HEK293T (cell line): ENCODE measurements around the gene ZNF221.

Experiments used
- ELF4 ChIP-seq: fragments of 450-650 bp; IDR thresholded peaks from 2 replicates; pipeline ENCODE4 v1.6.1; 2017; ENCODE audit warnings: antibody characterized with exemption
- FOXM1 ChIP-seq: fragments of 450-650 bp; IDR thresholded peaks from 2 replicates; pipeline ENCODE4 v1.6.1; 2017; ENCODE audit warnings: mild to moderate bottlenecking, borderline replicate concordance

- no peak for TF ChIP-seq ELF4
- no peak for TF ChIP-seq FOXM1
These were observed 14.8 kb upstream of the ZNF221 start for GRCh38 chr19:43936188-43936587.
